ENCODE data around the gene CYP27C1.

CYP27C1 gene

DNA sequence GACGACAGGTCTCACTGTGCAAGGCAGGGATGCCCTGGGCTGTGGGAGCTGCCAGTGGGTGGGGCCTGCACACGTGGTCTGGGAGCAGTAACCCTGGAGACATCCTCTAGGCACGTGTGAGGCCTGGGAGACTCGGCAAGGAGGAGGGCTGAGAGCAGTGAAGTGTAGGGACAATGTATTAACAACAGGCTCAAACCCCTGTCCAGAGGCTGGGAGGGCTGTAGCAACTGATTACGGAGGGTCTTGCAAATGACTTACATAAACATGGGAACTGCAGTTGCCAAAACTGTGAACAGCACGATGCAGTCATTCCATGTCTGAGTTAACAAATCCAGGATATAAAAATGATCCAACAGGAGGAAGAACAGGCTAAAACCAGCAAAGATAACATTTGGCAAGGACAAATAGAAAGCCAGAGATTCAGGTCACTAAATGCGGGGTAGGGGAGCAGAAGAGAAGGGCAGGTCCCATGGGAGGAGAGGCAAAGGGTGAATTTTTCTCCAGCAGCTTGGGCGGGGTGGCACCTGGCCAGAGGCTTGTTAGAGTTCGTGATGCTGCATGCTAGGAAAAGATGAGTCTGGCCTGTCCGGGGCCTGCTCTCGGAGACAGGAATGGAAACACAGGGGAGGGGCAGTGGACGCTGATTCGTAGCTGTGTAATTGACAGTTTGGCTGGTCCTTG is 44.9 kb downstream of the CYP27C1 start:
- TF ChIP-seq, protein P1, sequence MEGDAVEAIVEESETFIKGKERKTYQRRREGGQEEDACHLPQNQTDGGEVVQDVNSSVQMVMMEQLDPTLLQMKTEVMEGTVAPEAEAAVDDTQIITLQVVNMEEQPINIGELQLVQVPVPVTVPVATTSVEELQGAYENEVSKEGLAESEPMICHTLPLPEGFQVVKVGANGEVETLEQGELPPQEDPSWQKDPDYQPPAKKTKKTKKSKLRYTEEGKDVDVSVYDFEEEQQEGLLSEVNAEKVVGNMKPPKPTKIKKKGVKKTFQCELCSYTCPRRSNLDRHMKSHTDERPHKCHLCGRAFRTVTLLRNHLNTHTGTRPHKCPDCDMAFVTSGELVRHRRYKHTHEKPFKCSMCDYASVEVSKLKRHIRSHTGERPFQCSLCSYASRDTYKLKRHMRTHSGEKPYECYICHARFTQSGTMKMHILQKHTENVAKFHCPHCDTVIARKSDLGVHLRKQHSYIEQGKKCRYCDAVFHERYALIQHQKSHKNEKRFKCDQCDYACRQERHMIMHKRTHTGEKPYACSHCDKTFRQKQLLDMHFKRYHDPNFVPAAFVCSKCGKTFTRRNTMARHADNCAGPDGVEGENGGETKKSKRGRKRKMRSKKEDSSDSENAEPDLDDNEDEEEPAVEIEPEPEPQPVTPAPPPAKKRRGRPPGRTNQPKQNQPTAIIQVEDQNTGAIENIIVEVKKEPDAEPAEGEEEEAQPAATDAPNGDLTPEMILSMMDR (IDR thresholded peaks at IDR 0.05; ENCODE audit: low read depth, low read length, missing control alignments): no peak
- no peak overlapping the region for H3K4me3 ChIP-seq (ENCODE audit: low read depth, low read length)
- DNase-seq (ENCODE audit: low read depth): no peak

DNA sequence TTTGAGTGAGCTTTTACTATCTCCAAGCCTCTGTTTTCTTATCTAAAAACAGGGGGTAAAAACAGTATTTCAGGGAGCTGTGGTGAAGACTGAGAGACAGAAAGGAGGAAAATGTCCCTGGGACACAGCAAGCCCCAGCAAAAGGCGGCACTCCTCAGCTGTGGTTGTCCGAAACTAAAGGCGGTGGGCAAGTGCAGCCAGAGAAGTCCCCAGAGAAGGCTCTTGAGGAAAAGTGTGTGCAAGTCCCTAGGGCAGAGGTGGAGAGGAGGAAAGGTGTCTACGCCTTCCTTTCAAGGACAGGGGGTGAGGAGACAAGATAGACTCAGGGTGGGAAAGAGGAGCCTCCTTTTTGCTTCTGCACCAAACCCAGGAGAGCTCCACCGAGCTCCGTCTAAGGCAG is 45.5 kb downstream of the CYP27C1 start:
- TF ChIP-seq, protein P1 (IDR thresholded peaks at IDR 0.05; ENCODE audit: low read depth, low read length, missing control alignments): no peak
- no peak overlapping the region for H3K4me3 ChIP-seq (ENCODE audit: low read depth, low read length)
- DNase-seq (ENCODE audit: low read depth): no peak

DNA sequence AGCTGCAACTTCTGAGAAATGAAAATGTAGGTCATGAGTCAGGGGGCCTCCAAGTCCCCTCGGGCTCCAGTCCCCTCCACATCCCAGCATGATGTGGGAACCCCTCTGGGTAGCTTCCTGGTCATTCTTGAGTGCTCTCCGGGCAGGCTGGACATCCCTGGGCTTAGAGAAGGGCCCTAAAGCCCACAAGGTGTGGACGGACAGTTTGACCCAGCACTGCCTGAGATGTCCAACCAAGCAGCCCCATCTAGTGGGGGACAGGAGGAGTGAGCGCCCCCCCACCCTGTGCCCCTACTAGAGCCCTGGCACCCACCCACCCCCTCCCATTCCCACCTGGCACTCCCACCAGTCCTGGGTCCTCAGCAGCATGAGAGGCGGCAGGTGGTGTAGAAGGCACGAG is 46.0 kb downstream of the CYP27C1 start:
- H3K4me3 ChIP-seq (ENCODE audit: low read depth, low read length): no peak overlapping the region
- TF ChIP-seq, protein P1 (IDR thresholded peaks at IDR 0.05; ENCODE audit: low read depth, low read length, missing control alignments): peak; percentile 26
- DNase-seq (ENCODE audit: low read depth): no peak

DNA sequence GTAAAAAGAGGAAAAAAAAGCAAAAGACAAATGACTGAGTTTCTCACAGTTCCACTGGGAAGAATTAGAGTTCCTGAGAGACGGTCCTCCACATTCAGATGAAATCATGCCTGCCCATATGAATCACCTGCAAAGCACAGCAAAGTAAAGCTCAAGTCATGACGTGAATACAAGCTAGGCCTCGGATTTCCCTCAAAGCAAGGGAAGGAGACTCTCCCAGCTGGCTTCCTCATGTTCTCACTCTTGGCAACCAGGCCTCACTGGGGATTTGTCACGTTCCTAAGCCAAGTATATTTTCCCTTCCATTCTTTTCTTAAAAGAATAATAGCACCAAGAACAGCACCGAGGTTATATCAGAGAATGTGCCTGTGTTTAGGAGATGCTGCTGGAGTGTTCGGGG is 47.0 kb downstream of the CYP27C1 start:
- no peak for DNase-seq (ENCODE audit: low read depth)

DNA sequence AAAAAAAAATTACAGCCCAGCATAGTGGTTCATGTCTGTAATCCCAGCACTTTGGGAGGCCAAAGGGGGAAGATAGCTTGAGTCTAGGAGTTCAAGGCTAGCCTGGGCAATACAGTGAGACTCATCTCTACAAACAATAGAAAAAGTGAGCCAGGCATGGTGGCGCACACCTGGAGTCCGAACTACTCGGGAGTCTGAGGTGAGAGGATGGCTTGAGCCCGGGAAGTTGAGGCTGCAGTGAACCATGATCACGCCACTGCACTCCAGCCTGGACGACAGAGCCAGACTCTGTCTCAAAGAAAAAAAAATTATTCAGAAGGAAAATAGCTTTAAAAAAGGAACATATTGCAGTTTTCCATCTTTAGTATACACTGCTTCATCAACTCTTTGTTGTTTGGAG is 47.8 kb downstream of the CYP27C1 start:
- DNase-seq (ENCODE audit: low read depth): no peak
- TF ChIP-seq, protein P1 (IDR thresholded peaks at IDR 0.05; ENCODE audit: low read depth, low read length, missing control alignments): no peak
- no peak overlapping the region for H3K4me3 ChIP-seq (ENCODE audit: low read depth, low read length)

More for the DNA sequence above, 47.0 kb downstream of the CYP27C1 start:
- TF ChIP-seq, protein P1 (IDR thresholded peaks at IDR 0.05; ENCODE audit: low read depth, low read length, missing control alignments): no peak
- H3K4me3 ChIP-seq (ENCODE audit: low read depth, low read length): no peak overlapping the region

DNA sequence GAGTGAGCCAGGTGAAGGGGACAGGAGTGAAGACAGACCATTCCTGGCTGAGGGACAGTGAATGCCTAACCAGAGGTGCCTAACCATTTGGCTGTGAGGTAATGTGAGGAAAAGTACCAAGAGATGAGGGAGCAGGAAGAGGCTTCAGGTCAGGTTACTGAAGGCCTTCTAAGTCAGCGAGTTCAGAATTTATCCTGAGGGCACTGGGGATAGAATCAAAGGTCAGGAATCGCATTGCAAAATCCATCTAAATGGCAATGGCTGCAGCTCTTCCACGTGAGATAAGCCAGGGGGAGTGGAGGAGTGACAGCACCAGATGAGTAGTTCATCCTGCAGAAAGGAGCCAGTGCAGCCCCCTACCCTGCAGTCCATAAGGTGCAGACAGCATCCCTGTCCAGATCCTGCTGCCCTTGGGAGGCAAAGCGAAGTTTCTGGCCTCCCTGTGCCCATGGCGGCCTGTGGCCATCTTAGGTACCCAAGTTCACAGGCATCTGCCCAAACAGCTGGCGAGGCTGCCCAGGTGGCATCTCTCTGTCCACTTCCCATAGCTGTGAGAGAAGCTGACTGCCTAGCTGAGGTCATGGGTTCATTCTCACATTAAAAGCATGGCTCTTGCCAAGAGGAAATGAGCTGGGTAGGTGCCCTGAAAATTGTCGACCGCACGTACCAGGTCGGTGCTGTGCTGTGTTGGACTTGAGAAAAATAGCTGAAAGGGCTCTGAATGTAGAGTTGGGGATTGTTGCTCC is 49.5 kb downstream of the CYP27C1 start:
- DNase-seq (ENCODE audit: low read depth): no peak
- TF ChIP-seq, protein P1 (IDR thresholded peaks at IDR 0.05; ENCODE audit: low read depth, low read length, missing control alignments): no peak
- no peak overlapping the region for H3K4me3 ChIP-seq (ENCODE audit: low read depth, low read length)
